Right lobe of liver (tissue), 6 donors: ENCODE measurements around the gene TRAP1. TPM values are rescaled to one million over a fixed set of nuclear protein-coding genes. Genes with fewer than 3 reads are reported as not detected.

Experiments
- ATAC-seq, 4 donors: fragments of 200-7000 bp; cut with Tn5 transposase; one replicate each; pipeline ENCODE4 v1.9.1; 2020; ENCODE audit warnings: mild to moderate bottlenecking in 4 of 4, moderate library complexity in 4 of 4
- DNase-seq, 3 donors: peaks; one replicate each; pipeline ENCODE4 v3.0.0-alpha.2; 2020
- H3K27ac ChIP-seq, 3 donors: fragments of 200-600 bp; one replicate each; pipeline ENCODE4 v1.8.0; 2022
- H3K27me3 ChIP-seq, 2 donors: fragments of 200-600 bp; one replicate each; pipeline ENCODE4 v1.8.0; 2022
- H3K36me3 ChIP-seq, 4 donors: fragments of 200-600 bp; sonication (generic) in 1 of 4; one replicate each; pipeline versions ENCODE4 v1.5.1 to v1.8.0; 2017 to 2022; ENCODE audit warnings: control low read depth in 1 of 4
- H3K4me1 ChIP-seq, 4 donors: fragments of 200-600 bp; sonication (generic) in 1 of 4; one replicate each; pipeline versions ENCODE4 v1.5.1 to v1.8.0; 2017 to 2022; ENCODE audit warnings: control low read depth in 1 of 4
- H3K4me3 ChIP-seq, 3 donors: fragments of 200-600 bp; one replicate each; pipeline ENCODE4 v1.8.0; 2022
- H3K9me3 ChIP-seq, 4 donors: fragments of 200-600 bp; sonication (generic) in 1 of 4; one replicate each; pipeline versions ENCODE4 v1.5.1 to v1.8.0; 2017 to 2022; ENCODE audit warnings: control low read depth in 1 of 4
- POLR2A ChIP-seq: fragments of 450-650 bp; IDR thresholded peaks from one replicate; pipeline ENCODE4 v1.6.1; 2017; ENCODE audit warnings: antibody characterized with exemption, mild to moderate bottlenecking
- WGBS: methylation state at CpG from one replicate; pipeline ENCODE4 v1.1.6; 2018; ENCODE audit warnings: low coverage, low lambda C conversion rate; ENCODE audit not compliant: insufficient coverage; ENCODE audit errors: missing lambda C conversion rate; 5-methylcytosine and 5-hydroxymethylcytosine counted together
- intact Hi-C, 2 donors: fragments of 100-400 bp; cut with DNase I; formaldehyde crosslinking; loops; one replicate each; pipeline versions ENCODE4 v1.11.2 to v1.14.1; 2022
- total RNA-seq, 6 experiments: library from RNA; depleted of rRNA in 2 of 6; stranded (reverse); fragments of >200 nt in 2 of 6; fragmentation: NEBNext Ultra II Directional in 3 of 6; extraction: Animal tissue kit (Norgen Biotek cat#: 25700) in 3 of 6; gene quantifications; one replicate each; pipeline versions ENCODE4 v1.1.0 to v1.2.4, GENCODE V29; 2016 to 2023
- TF ChIP-seq, protein P1 (sequence below), 4 donors: fragments of 200-600 bp in 3 of 4; fragments of 450-650 bp in 1 of 4; IDR thresholded peaks; one replicate each; pipeline versions ENCODE4 v1.5.1 to v1.8.0; 2016 to 2022; ENCODE audit warnings: antibody characterized with exemption in 4 of 4, mild to moderate bottlenecking in 2 of 4
- donor health status: DM: no; HTN: yes; CAD: no.
- donor health status: DM: no; HTN: no; CAD: no.
- donor health status: DM: no; HTN: no; CAD: no.
- donor health status: DM: no; HTN: yes; CAD: no.
- donor health status: DM: no; HTN: yes; CAD: no.

The TRAP1 gene
- total RNA-seq, 6 experiments from 2014 or later, result 93.4 to 169 (median 123) TPM

DNA sequence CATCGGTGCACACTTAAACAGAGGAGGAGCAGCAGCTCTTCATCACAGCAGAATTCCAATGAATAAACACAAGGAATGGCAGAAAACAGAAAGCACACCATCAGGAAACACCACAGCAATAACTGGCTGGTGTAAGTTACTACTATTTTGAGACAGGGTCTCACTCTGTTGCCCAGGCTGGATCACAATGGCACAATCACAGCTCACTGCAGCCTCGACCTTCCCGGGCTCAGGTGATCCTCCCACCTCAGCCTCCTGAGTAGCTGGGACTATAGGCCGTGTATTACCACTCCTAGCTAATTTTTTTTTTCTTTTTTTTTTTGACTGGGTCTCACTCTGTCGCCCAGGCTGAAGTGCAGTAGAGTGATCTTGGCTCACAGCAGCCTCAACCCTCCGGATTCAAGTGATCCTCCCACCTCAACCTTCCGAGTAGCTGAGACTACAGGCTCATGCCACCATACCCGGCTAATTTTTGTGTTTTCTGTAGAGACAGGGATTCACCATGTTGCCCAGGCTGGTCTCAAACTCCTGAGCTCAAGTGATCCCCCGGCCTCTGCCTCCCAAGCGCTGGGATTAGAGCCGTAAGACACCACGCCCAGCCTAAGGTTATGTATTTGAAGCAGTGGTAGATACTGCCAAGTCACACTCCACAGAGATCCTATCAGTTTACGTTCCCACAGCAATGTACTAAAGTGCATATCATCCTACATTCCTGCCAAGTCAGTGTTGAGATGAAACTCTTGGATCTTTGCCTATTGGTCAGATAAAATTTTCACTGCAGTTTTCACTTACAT lies 20.7 kb downstream of the TRAP1 start:
- Histone ChIP-seq H3K9me3 (no peaks in the 10 kb centered on the region), H3K27ac (peak overlapping the region; percentile 56 to 87 (median 84)), H3K27me3 (no peaks in the 10 kb centered on the region), H3K4me3 (peak overlapping the region; percentile 29 to 42 (median 40)), H3K36me3 (no peaks in the 10 kb centered on the region), H3K4me1 (peaks cover 0 to 36% (median 11%) of the 10 kb centered on the region in 4 donors)
- intact Hi-C loops, result loop anchor here in 1 of 2 donors (10.0 kb wide), 1 partner anchor 178 kb away; no protein-coding TSS in a partner anchor
- DNase-seq (peak in 1 of 3 donors; percentile 49), ATAC-seq (peak; percentile 65 to 75 (median 72))
- WGBS, result 35% methylated on average over 13 of the region's 13 CpGs
- TF ChIP-seq, protein P1, sequence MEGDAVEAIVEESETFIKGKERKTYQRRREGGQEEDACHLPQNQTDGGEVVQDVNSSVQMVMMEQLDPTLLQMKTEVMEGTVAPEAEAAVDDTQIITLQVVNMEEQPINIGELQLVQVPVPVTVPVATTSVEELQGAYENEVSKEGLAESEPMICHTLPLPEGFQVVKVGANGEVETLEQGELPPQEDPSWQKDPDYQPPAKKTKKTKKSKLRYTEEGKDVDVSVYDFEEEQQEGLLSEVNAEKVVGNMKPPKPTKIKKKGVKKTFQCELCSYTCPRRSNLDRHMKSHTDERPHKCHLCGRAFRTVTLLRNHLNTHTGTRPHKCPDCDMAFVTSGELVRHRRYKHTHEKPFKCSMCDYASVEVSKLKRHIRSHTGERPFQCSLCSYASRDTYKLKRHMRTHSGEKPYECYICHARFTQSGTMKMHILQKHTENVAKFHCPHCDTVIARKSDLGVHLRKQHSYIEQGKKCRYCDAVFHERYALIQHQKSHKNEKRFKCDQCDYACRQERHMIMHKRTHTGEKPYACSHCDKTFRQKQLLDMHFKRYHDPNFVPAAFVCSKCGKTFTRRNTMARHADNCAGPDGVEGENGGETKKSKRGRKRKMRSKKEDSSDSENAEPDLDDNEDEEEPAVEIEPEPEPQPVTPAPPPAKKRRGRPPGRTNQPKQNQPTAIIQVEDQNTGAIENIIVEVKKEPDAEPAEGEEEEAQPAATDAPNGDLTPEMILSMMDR (IDR thresholded peaks at IDR 0.05), result no peak
- no peak for TF ChIP-seq POLR2A

DNA sequence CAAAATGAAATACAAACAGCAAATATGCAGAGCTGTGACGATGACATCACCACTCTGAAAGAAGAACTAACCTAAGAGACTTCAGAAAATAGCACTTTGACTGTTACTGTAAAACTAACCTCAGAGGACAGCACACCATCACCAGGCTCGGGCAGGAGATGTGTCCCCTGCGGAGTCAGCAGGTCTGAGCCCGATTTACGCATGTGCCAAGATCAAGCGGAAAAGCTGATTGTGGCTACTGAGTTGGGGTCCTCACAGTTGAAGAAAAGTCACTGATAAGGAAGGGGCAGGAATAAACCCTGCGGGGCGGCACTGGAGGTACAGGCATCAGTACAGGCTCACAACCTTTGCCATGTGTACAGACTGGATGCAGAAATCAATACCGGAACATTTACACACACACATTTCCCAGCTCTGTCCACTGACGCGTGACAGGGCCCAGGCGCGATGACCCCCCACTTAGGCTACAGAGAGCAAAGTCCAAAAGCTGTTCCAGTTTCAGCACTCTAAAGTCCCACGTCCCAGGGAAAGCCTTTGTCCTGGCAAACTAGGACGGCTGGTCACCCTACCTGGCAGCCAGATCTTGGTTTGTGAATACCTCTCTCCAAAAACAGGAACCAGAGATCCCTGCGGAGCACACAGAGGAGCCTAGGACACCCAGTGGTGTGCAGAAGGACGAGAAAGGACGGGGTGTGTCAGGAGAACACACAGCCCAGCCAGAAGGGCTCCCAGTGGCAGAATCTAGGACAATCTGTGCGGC lies 21.5 kb downstream of the TRAP1 start:
- H3K27me3 ChIP-seq, result no peaks in the 10 kb centered on the region
- peaks cover 0 to 38% (median 13%) of the 10 kb centered on the region in 4 donors for H3K4me1 ChIP-seq
- H3K27ac ChIP-seq, result peak overlapping the region; percentile 72 to 87 (median 84)
- intact Hi-C loops, result loop anchor here in 1 of 2 donors (10.0 kb wide), 1 partner anchor 179 kb away; no protein-coding TSS in a partner anchor
- H3K36me3 ChIP-seq, result no peaks in the 10 kb centered on the region
- DNase-seq (peak; percentile 77 to 93 (median 89)), ATAC-seq (peak; percentile 85 to 90 (median 89))
- no peaks in the 10 kb centered on the region for H3K9me3 ChIP-seq
- peak overlapping the region; percentile 29 to 42 (median 40) for H3K4me3 ChIP-seq
- peak; percentile 66 for TF ChIP-seq POLR2A
- TF ChIP-seq, protein P1 (IDR thresholded peaks at IDR 0.05), result peak in 1 of 4 donors; percentile 23
- 23% methylated on average over 17 of the region's 19 CpGs for WGBS

DNA sequence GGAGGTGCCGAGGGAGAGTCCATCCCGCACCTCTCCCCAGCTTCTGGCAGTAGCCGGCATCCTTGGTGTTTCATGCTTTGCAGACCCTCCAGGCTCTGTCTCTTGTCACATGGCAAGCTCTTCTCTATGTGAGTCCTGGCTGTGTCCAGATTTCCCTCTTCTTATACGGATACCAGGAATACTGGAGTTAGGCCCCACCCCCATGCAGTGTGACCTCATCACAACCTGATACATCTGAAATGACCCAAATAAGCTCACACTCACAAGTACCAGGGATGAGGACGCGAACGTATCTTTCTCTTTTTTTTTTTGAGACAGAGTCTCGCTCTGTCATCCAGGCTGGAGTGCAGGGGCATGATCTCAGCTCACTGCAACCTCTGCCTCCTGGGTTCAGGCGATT lies 23.3 kb downstream of the TRAP1 start:
- TF ChIP-seq POLR2A, result no peak
- TF ChIP-seq, protein P1 (IDR thresholded peaks at IDR 0.05), result no peak
- H3K27me3 ChIP-seq, result no peaks in the 10 kb centered on the region
- H3K27ac ChIP-seq, result peak overlapping the region in 2 of 3 donors; percentile 84 to 87
- WGBS, result 73% methylated on average over 5 of the region's 9 CpGs
- H3K4me1 ChIP-seq, result peaks cover 0 to 45% (median 17%) of the 10 kb centered on the region in 4 donors
- DNase-seq (peak in 1 of 3 donors; percentile 35), ATAC-seq (peak in 1 of 4 donors; percentile 19)
- peaks cover 0 to 3% (median 1%) of the 10 kb centered on the region in 4 donors for H3K36me3 ChIP-seq
- no peak overlapping the region for H3K4me3 ChIP-seq
- intact Hi-C loops, result loop anchor here in 1 of 2 donors (10.0 kb wide), 1 partner anchor 181 kb away; no protein-coding TSS in a partner anchor
- H3K9me3 ChIP-seq, result no peaks in the 10 kb centered on the region

DNA sequence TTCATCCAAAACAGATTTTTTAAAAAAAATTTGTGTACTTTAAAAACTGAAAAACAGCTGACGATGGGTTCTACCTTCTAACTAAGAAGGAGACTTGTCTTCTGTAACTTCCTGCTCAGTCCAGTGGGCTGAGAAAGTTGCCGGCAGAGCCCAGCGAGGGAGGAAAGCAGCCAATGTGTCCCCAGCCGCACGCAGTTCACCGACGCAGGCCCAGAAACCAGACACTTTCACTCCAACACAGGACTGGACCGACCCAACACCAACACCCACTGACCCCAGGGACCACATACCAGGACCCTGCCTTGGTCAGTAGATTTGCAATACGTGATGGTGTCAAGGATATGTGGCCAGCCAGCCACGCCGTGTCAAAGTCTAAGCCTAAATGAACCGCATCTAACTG lies 25.6 kb downstream of the TRAP1 start:
- ATAC-seq (no peak), DNase-seq (peak in 1 of 3 donors; percentile 33)
- intact Hi-C loops, result loop anchor here in 1 of 2 donors (10.0 kb wide), 1 partner anchor 183 kb away; no protein-coding TSS in a partner anchor
- Histone ChIP-seq H3K4me3 (no peak overlapping the region), H3K9me3 (no peaks in the 10 kb centered on the region), H3K4me1 (peaks cover 0 to 41% (median 17%) of the 10 kb centered on the region in 4 donors), H3K36me3 (peaks cover 0 to 20% (median 7%) of the 10 kb centered on the region in 4 donors), H3K27me3 (no peaks in the 10 kb centered on the region), H3K27ac (no peak overlapping the region)
- 82% methylated on average over 12 of the region's 12 CpGs for WGBS
- TF ChIP-seq POLR2A, result no peak
